IPS DF 6.9 (cell line): ENCODE results near the gene MAN1A2.
A peak's percentile ranks its signal among the peaks of the same experiment; 100 is the strongest.
"Not testable (repeated sequence)": the region's sequence is repeated elsewhere in the genome, so short reads cannot be mapped to it uniquely, and the experiment has no call there.

Source experiments
- DNase-seq: peaks from one replicate; pipeline ENCODE4 v3.0.0-alpha.2; 2013; ENCODE audit warnings: low read depth, low spot score
- H3K27ac ChIP-seq: one replicate; pipeline ENCODE4 v1.5.1; 2013; ENCODE audit warnings: low read length, control low read depth
- H3K27me3 ChIP-seq: 2 replicates; pipeline ENCODE4 v1.6.1; 2013; ENCODE audit warnings: mild to moderate bottlenecking, low read length; ENCODE audit not compliant: control insufficient read depth, insufficient read depth
- H3K36me3 ChIP-seq: 2 replicates; pipeline ENCODE4 v1.6.1; 2013; ENCODE audit warnings: low read length; ENCODE audit not compliant: control insufficient read depth, insufficient read depth
- H3K4me1 ChIP-seq: 2 replicates; pipeline ENCODE4 v1.6.1; 2013; ENCODE audit warnings: low read length; ENCODE audit not compliant: control insufficient read depth, insufficient read depth
- H3K4me3 ChIP-seq: 2 replicates; pipeline ENCODE4 v1.5.1; 2013; ENCODE audit warnings: mild to moderate bottlenecking, low read length
- H3K9me3 ChIP-seq: 2 replicates; pipeline ENCODE4 v1.6.1; 2013; ENCODE audit warnings: low read length, inconsistent platforms; ENCODE audit not compliant: control insufficient read depth, insufficient read depth
- WGBS: extraction: QIAGEN DNeasy Blood & Tissue Kit; methylation state at CpG from one replicate; pipeline ENCODE4 v1.1.7; 2013; ENCODE audit warnings: mixed read lengths, missing lambda C conversion rate; ENCODE audit not compliant: insufficient read length, insufficient coverage; 5-methylcytosine and 5-hydroxymethylcytosine counted together

Gene MAN1A2

GRCh38 chr1:117367046-117368025 is at the start of gene MAN1A2:
Gene MAN1A2 (plus strand): TSS chr1:117367449. CDS start chr1:117368184, 735 bp downstream.
- Histone ChIP-seq H3K4me3 (peak within 1 kb of the TSS; percentile 94), H3K36me3 (no peaks in the 10 kb centered on the region), H3K9me3 (no peaks in the 10 kb centered on the region), H3K27ac (no peak within 1 kb of the TSS), H3K27me3 (no peaks in the 10 kb centered on the region; the same call in 1 of the 2 replicates), H3K4me1 (peaks cover 7% of the 10 kb centered on the region; the same call in 1 of the 2 replicates)
- DNase-seq = no peak
- WGBS = no CpG with 5 or more reads among the region's 93 CpGs

DNA sequence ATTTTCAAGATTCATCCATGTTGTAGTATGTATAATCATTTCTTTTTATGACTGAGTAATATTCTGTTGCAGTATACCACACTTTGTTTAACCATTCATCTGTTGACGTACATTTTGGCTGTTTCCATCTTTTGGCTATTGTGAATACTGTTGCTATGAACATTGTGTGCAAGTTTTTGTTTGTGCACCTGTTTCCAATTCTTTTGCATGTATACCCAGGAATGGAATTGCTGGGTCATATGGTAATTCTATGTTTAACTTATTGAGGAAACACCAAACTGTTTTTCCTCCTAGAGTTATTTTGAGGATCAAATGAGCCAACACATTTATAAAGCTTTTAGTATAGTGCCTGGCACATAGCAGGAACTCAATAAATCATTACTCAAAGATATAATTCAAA is 49.2 kb upstream of the MAN1A2 start:
- no peaks in the 10 kb centered on the region for H3K27me3 ChIP-seq
- WGBS = no CpG with 5 or more reads among the region's 1 CpG
- no peaks in the 10 kb centered on the region for H3K36me3 ChIP-seq
- no peak overlapping the region for H3K27ac ChIP-seq
- H3K4me3 ChIP-seq = no peak overlapping the region
- no peak for DNase-seq
- H3K4me1 ChIP-seq = no peaks in the 10 kb centered on the region
- H3K9me3 ChIP-seq = no peaks in the 10 kb centered on the region

- DNase-seq = no peak
- no peaks in the 10 kb centered on the region for H3K27me3 ChIP-seq
- H3K27ac ChIP-seq = no peak overlapping the region
- WGBS = no CpG with 5 or more reads among the region's 3 CpGs
- no peak overlapping the region for H3K4me3 ChIP-seq
- no peaks in the 10 kb centered on the region for H3K9me3 ChIP-seq
- H3K36me3 ChIP-seq = no peaks in the 10 kb centered on the region
- H3K4me1 ChIP-seq = no peaks in the 10 kb centered on the region
Measured at GRCh38 chr1:117318426-117318825, 48.8 kb upstream of the MAN1A2 start.

GRCh38 chr1:117320515-117320914 is 46.7 kb upstream of the MAN1A2 start:
- Histone ChIP-seq H3K4me3 (no peak overlapping the region), H3K9me3 (no peaks in the 10 kb centered on the region), H3K27me3 (no peaks in the 10 kb centered on the region), H3K4me1 (no peaks in the 10 kb centered on the region), H3K36me3 (no peaks in the 10 kb centered on the region), H3K27ac (no peak overlapping the region)
- DNase-seq = no peak
- WGBS = no CpG with 5 or more reads among the region's 1 CpG

DNA sequence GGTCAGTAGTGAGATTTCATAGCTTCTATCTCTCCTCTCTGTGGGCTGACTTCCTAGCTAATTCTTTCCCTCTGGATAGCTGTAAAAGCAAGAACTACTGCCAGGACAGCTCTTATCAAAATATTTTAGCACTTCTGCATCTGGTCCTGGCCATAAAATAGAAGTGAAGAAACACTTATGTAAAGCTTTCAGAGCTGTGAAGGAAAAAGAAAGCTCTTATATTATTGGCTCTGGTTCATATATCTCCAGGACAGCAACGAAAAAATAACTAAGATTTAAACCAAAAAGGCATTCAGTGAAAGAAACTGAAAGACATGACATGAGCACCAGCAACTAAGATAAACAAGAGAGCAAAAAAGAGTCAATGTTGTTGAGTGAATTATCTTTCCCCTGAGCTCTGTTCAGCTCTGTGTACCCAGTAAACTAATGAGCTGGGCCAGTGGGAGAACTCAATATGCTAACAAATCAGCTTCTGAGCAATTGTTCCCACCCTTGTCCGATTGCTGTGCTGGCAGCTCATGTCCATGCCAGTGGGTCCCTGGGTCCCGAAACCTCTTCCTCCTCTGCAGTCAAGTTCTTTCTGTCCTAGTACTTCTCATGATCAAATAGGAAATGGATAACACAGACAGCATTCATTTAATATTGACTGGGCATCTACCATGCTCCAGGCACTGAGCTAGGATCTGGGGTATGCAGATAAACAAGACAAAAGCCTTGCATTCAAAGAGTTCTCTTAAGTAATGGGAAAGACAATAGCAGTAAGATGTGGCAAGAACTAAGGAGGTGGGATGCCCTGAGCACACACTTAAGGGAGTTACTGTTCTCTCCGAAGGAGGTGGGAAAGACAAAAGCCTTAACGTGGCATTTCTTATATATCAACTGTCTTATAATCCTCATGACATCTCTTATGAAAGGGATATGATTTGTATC is 45.3 kb upstream of the MAN1A2 start:
- Histone ChIP-seq H3K27ac (no peak overlapping the region), H3K4me3 (no peak overlapping the region), H3K4me1 (no peaks in the 10 kb centered on the region), H3K9me3 (no peaks in the 10 kb centered on the region), H3K36me3 (no peaks in the 10 kb centered on the region), H3K27me3 (no peaks in the 10 kb centered on the region)
- no CpG with 5 or more reads among the region's 5 CpGs for WGBS
- DNase-seq = no peak

DNA sequence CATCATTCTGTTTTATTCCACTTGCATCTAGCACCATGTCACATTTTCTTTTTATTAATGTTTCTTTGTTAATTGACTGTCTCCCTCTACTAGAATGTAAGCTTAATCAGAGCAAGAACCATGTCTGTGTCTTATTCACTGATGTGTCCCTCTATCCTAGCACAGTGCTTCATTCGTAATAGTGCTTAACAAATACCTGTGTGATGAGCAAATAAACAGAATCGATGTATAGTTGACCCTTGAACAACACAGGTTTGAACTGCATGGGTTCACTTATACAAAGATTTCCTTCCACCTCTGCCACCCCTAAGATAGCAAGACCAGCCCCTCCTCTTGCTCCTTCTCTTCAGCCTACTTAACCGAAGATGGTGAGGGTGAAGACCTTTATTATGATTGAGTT is 42.9 kb upstream of the MAN1A2 start:
- H3K36me3 ChIP-seq = no peaks in the 10 kb centered on the region
- H3K27me3 ChIP-seq = no peaks in the 10 kb centered on the region
- H3K4me3 ChIP-seq = no peak overlapping the region
- no peaks in the 10 kb centered on the region for H3K9me3 ChIP-seq
- no peaks in the 10 kb centered on the region for H3K4me1 ChIP-seq
- WGBS = no CpG with 5 or more reads among the region's 3 CpGs
- no peak for DNase-seq
- no peak overlapping the region for H3K27ac ChIP-seq

DNA sequence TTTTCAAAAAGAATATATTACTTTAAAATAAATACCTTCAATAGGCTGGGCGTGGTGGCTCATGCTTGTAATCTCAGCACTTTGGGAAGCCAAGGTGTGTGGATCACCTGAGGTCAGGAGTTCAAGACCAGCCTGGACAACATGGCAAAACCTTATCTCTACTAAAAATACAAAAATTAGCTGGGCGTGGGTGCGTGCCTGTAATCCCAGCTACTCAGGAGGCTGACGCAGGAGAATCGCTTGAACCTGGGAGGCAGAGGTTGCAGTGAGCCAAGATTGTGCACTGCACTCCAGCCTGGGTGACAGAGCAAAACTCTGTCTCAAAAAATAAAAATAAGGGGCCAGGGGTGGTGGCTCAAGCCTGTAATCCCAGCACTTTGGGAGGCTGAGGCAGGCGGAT is 41.2 kb upstream of the MAN1A2 start:
- H3K27me3 ChIP-seq, DNase-seq, H3K4me1 ChIP-seq, H3K36me3 ChIP-seq, H3K4me3 ChIP-seq, H3K27ac ChIP-seq, H3K9me3 ChIP-seq: not testable (repeated sequence)
- no CpG with 5 or more reads among the region's 6 CpGs for WGBS

GRCh38 chr1:117327011-117327410 is 40.2 kb upstream of the MAN1A2 start:
- Histone ChIP-seq H3K4me1 (no peaks in the 10 kb centered on the region), H3K27ac (no peak overlapping the region), H3K36me3 (no peaks in the 10 kb centered on the region), H3K9me3 (no peaks in the 10 kb centered on the region), H3K4me3 (no peak overlapping the region), H3K27me3 (no peaks in the 10 kb centered on the region)
- no peak for DNase-seq

GRCh38 chr1:117335376-117336086 is 31.7 kb upstream of the MAN1A2 start:
- no peaks in the 10 kb centered on the region for H3K9me3 ChIP-seq
- no peak for DNase-seq
- no peaks in the 10 kb centered on the region for H3K27me3 ChIP-seq
- no CpG with 5 or more reads among the region's 4 CpGs for WGBS
- H3K27ac ChIP-seq = no peak overlapping the region
- H3K4me3 ChIP-seq = no peak overlapping the region
- no peaks in the 10 kb centered on the region for H3K4me1 ChIP-seq
- no peaks in the 10 kb centered on the region for H3K36me3 ChIP-seq
